ENCODE measurements around the gene ZCCHC14. TPM values are rescaled to one million over a fixed set of nuclear protein-coding genes. Genes with fewer than 3 reads are reported as not detected.

The ZCCHC14 gene
- total and polyA plus RNA-seq, 2 of the 13 experiments (the other 11 are each of a cell fraction or from before 2014, with no cell fraction given) = 12.4 to 12.5 TPM

- TF ChIP-seq NAIF1 (CRISPR knock-in tag; IDR thresholded peaks at IDR 0.05; ENCODE audit: borderline replicate concordance) (no peak), SALL1 (CRISPR knock-in tag; IDR thresholded peaks at IDR 0.05) (peak; percentile 76), TARDBP (CRISPR knock-in tag; IDR thresholded peaks at IDR 0.05) (0 out of 2 replicates have a peak, but pooled peaks have one; percentile 34), ARID2 (CRISPR knock-in tag; IDR thresholded peaks at IDR 0.05; ENCODE audit: borderline replicate concordance) (no peak), XRCC5 (optimal IDR thresholded peaks at IDR 0.05; ENCODE audit: low read length) (peak; percentile 36), ZIK1 (CRISPR knock-in tag; IDR thresholded peaks at IDR 0.05; ENCODE audit: borderline replicate concordance, low read depth) (no peak), BHLHE40 (IDR thresholded peaks at IDR 0.05; ENCODE audit: low read length) (no peak), ZNF337 (CRISPR knock-in tag; IDR thresholded peaks at IDR 0.05; ENCODE audit: borderline replicate concordance, low read depth) (no peak), KAT8 (CRISPR knock-in tag; IDR thresholded peaks at IDR 0.05) (peak; percentile 39; the same call in 1 of the 2 replicates), MYC (CRISPR knock-in tag; IDR thresholded peaks at IDR 0.05; ENCODE audit: borderline replicate concordance) (peak; percentile 3; the same call in 1 of the 2 replicates), SIX4 (CRISPR knock-in tag; IDR thresholded peaks at IDR 0.05) (no peak), ZBTB40 (IDR thresholded peaks at IDR 0.05) (no peak), ZBTB40 (CRISPR knock-in tag; IDR thresholded peaks at IDR 0.05) (peak; percentile 57; the same call in 1 of the 2 replicates), CHD4 (IDR thresholded peaks at IDR 0.05; ENCODE audit: borderline replicate concordance, low read length) (peak; percentile 42; the same call in 1 of the 2 replicates), ZNF746 (CRISPR knock-in tag; IDR thresholded peaks at IDR 0.05) (no peak), RCOR2 (CRISPR knock-in tag; IDR thresholded peaks at IDR 0.05) (no peak), RNF219 (CRISPR knock-in tag; IDR thresholded peaks at IDR 0.05) (no peak), MEIS1 (CRISPR knock-in tag; IDR thresholded peaks at IDR 0.05; ENCODE audit: borderline replicate concordance) (no peak), MATR3 (CRISPR knock-in tag; IDR thresholded peaks at IDR 0.05) (no peak)
Observed at GRCh38 chr16:87471278-87472141, 21.3 kb downstream of the ZCCHC14 start (continued).

Measured in HepG2 (cell line).